Activated B cell treated with CpG ODN at 0.5 μM for 24 hours (primary cell): ENCODE measurements around the gene GRAMD2B. TPM values are rescaled to one million over a fixed set of nuclear protein-coding genes. Genes with fewer than 3 reads are reported as not detected.
"Not testable (repeated sequence)": the region's sequence is repeated elsewhere in the genome, so short reads cannot be mapped to it uniquely, and the experiment has no call there.

ENCODE experiments used
- ATAC-seq: fragments of 200-7000 bp; cut with Tn5 transposase; one replicate; pipeline ENCODE4 v1.10.0; 2021; ENCODE audit warnings: low read depth, mild to moderate bottlenecking, moderate library complexity
- CTCF ChIA-PET: fragments of 350-600 bp; sonication (Branson Sonifier 250); formaldehyde crosslinking; loops from one replicate; lab custom pipeline; 2021; ENCODE audit warnings: antibody characterized with exemption; lab: Charles Lee
- POLR2A ChIA-PET: fragments of 350-600 bp; sonication (Branson Sonifier 250); formaldehyde crosslinking; loops from one replicate; lab custom pipeline; 2021; ENCODE audit warnings: antibody characterized with exemption; lab: Charles Lee
- DNase-seq: peaks from one replicate; pipeline ENCODE4 v3.0.0; 2022
- H3K27ac Mint-ChIP-seq: one replicate; pipeline ENCODE4 v1.8.0; 2020; ENCODE audit warnings: mixed read lengths
- H3K27me3 Mint-ChIP-seq: one replicate; pipeline ENCODE4 v1.8.0; 2021; ENCODE audit warnings: mixed read lengths
- H3K36me3 Mint-ChIP-seq: one replicate; pipeline ENCODE4 v1.8.0; 2021; ENCODE audit warnings: low read depth, mixed read lengths
- H3K4me1 Mint-ChIP-seq: one replicate; pipeline ENCODE4 v1.8.0; 2021; ENCODE audit warnings: mixed read lengths
- H3K4me3 Mint-ChIP-seq: one replicate; pipeline ENCODE4 v1.8.0; 2020; ENCODE audit warnings: mild to moderate bottlenecking, mixed read lengths
- H3K9me3 Mint-ChIP-seq: one replicate; pipeline ENCODE4 v1.8.0; 2020; ENCODE audit warnings: mixed read lengths
- intact Hi-C: fragments of 100-400 bp; cut with micrococcal nuclease; formaldehyde crosslinking; loops from one replicate; pipeline ENCODE4 v1.15.1; 2024
- total RNA-seq: library from RNA; stranded (reverse); gene quantifications from 2 replicates; pipeline ENCODE4 v1.2.3, GENCODE V29; 2022
- TF ChIP-seq, protein P1 (sequence below): fragments of 200-600 bp; IDR thresholded peaks from one replicate; pipeline ENCODE4 v1.8.0; 2022; ENCODE audit warnings: antibody characterized with exemption, mild to moderate bottlenecking

Gene GRAMD2B
- total RNA-seq, 1 donor from 2014 or later: 4.9 TPM

- TF ChIP-seq, protein P1, sequence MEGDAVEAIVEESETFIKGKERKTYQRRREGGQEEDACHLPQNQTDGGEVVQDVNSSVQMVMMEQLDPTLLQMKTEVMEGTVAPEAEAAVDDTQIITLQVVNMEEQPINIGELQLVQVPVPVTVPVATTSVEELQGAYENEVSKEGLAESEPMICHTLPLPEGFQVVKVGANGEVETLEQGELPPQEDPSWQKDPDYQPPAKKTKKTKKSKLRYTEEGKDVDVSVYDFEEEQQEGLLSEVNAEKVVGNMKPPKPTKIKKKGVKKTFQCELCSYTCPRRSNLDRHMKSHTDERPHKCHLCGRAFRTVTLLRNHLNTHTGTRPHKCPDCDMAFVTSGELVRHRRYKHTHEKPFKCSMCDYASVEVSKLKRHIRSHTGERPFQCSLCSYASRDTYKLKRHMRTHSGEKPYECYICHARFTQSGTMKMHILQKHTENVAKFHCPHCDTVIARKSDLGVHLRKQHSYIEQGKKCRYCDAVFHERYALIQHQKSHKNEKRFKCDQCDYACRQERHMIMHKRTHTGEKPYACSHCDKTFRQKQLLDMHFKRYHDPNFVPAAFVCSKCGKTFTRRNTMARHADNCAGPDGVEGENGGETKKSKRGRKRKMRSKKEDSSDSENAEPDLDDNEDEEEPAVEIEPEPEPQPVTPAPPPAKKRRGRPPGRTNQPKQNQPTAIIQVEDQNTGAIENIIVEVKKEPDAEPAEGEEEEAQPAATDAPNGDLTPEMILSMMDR: no peak
- no peak for ATAC-seq
- H3K4me1 Mint-ChIP-seq: no peaks in the 10 kb centered on the region
- no peak overlapping the region for H3K4me3 Mint-ChIP-seq
- intact Hi-C loops: no loop called here
- no peaks in the 10 kb centered on the region for H3K36me3 Mint-ChIP-seq
- ChIA-PET POLR2A (no interaction called here), CTCF (no interaction called here)
- H3K9me3 Mint-ChIP-seq: no peaks in the 10 kb centered on the region
- peaks cover 2% of the 10 kb centered on the region for H3K27me3 Mint-ChIP-seq
- no peak for DNase-seq
- no peak overlapping the region for H3K27ac Mint-ChIP-seq
These were observed 92.1 kb downstream of the GRAMD2B start for GRCh38 chr5:126515337-126515736.

DNA sequence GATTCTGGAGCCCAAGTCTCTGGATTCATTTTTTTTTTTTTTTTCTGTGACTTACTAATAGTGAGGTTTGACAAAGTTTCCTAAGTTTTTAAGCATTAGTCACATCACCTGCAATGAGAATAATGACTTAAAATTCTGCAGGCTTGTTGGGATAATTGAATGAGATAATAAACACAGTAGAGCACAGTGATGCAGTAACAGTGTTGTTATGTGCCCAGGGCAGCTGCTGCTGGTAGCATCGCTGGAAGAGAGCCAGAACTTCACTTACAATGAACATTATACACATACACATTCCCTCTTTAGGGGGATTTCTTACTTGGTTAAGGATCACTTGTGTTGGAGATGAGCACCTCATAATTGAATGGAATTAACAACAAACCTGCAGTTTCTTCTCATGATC lies 92.9 kb downstream of the GRAMD2B start:
- H3K36me3 Mint-ChIP-seq: no peaks in the 10 kb centered on the region
- POLR2A ChIA-PET: no interaction called here
- peaks cover 2% of the 10 kb centered on the region for H3K27me3 Mint-ChIP-seq
- ATAC-seq (no peak), DNase-seq (no peak)
- intact Hi-C loops: no loop called here
- CTCF ChIA-PET: no interaction called here
- H3K9me3 Mint-ChIP-seq: no peaks in the 10 kb centered on the region
- TF ChIP-seq, protein P1: no peak
- no peaks in the 10 kb centered on the region for H3K4me1 Mint-ChIP-seq
- no peak overlapping the region for H3K4me3 Mint-ChIP-seq
- H3K27ac Mint-ChIP-seq: no peak overlapping the region

- no peak for ATAC-seq
These were observed 93.6 kb downstream of the GRAMD2B start for GRCh38 chr5:126516852-126517251.

GRCh38 chr5:126519223-126519622 lies 96.0 kb downstream of the GRAMD2B start:
- H3K9me3 Mint-ChIP-seq, H3K27ac Mint-ChIP-seq, H3K4me1 Mint-ChIP-seq, POLR2A ChIA-PET, H3K4me3 Mint-ChIP-seq, ATAC-seq, DNase-seq, H3K36me3 Mint-ChIP-seq, CTCF ChIA-PET, intact Hi-C loops, H3K27me3 Mint-ChIP-seq: not testable (repeated sequence)

More at GRCh38 chr5:126516852-126517251, 93.6 kb downstream of the GRAMD2B start:
- H3K4me1 Mint-ChIP-seq: no peaks in the 10 kb centered on the region
- H3K4me3 Mint-ChIP-seq: no peak overlapping the region
- DNase-seq: no peak
- intact Hi-C loops: no loop called here
- ChIA-PET POLR2A (no interaction called here), CTCF (no interaction called here)
- peaks cover 2% of the 10 kb centered on the region for H3K27me3 Mint-ChIP-seq
- H3K27ac Mint-ChIP-seq: no peak overlapping the region
- no peaks in the 10 kb centered on the region for H3K36me3 Mint-ChIP-seq
- TF ChIP-seq, protein P1: no peak
- H3K9me3 Mint-ChIP-seq: no peaks in the 10 kb centered on the region

DNA sequence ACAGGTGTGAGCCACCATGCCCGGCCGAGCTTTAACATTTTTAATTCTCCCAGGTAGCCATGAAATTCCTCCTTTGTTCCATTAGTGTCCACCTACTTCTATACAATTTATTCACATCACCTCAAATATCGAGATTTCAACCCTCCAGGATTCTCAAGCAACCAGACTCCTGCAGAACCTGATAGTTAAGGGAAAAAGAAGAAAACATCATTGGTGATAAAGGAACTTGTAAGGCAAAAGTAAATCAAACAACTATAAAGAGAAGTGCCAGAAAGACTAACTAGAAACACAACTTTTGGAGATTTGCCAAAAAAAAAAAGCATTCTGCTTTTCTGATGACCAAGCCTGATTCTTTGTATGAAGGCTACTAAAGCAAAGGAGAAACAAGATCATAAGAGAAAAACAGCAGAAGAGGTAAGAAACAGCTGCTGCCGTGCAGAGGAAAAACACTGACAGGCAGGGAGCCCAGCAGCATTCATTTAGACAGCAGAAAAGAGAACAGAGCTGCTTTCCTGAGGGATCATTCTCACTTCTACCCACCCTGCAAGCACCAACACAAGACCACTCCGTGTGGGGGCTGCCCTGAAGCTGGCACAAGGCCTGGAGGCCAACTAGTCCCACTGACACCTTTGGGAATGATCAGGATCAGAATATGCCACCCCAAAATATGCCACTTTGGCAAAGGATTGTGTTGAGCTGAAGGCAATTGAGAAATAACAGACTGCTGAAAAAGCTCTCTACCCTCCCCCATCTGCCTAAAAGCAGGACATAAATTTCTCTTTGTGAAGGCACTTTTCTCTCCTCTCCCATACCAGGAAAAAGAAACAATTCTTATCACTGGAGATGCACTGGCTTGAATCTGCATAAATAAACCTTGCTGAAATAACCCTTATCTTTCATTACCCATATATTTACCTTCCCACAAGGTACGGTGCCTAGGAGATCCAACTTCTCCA lies 96.7 kb downstream of the GRAMD2B start:
- Mint-ChIP-seq H3K4me1 (no peaks in the 10 kb centered on the region), H3K27ac (no peak overlapping the region), H3K9me3 (no peaks in the 10 kb centered on the region), H3K4me3 (no peak overlapping the region), H3K36me3 (no peaks in the 10 kb centered on the region), H3K27me3 (peaks cover 2% of the 10 kb centered on the region)
- TF ChIP-seq, protein P1: no peak
- intact Hi-C loops: no loop called here
- no peak for DNase-seq
- CTCF ChIA-PET: no interaction called here
- ATAC-seq: no peak
- POLR2A ChIA-PET: no interaction called here
